HG02623 (cell line): ENCODE data around the gene SAYSD1.

Experiments used
- ATAC-seq: cut with Tn5 transposase; IDR thresholded peaks from one replicate; pipeline ENCODE4 v1.9.1; 2021; ENCODE audit warnings: moderate library complexity; ENCODE audit not compliant: unreplicated experiment

SAYSD1 gene

DNA sequence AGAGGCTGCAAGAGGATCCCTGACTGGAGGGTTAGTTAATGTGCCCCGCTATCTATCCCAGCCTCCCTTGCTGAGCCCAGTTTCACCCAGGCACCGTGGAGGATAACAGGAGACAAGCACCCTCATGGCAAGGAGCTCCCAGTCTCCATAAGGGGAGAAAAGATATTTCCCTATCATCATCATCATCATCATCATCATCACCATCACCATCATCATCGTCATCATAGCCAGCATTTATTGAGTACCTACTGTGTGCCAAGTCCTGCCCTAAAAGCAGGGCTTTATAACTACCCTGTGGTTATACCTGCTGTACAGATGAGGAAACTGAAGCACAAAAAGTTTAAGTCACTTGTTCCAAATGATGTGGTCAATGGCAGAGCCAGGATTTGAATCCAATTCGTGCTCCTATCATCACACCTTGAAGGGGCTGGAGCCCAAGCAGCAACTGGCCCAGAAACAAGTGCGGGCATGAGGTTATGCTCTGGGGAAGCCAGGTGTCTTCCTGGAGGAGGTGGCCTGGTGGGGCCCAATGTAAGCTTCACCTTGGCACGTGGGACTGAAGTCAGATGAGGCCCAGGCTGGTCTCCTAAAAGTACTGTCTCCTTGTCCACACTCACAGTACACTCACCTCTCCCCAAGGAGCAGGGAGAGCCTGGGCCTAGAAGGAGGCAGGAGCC, 56.4 kb downstream of the SAYSD1 start:
- no peak for ATAC-seq

- no peak for ATAC-seq
These were observed 57.5 kb downstream of the SAYSD1 start for GRCh38 chr6:39057251-39058155.

DNA sequence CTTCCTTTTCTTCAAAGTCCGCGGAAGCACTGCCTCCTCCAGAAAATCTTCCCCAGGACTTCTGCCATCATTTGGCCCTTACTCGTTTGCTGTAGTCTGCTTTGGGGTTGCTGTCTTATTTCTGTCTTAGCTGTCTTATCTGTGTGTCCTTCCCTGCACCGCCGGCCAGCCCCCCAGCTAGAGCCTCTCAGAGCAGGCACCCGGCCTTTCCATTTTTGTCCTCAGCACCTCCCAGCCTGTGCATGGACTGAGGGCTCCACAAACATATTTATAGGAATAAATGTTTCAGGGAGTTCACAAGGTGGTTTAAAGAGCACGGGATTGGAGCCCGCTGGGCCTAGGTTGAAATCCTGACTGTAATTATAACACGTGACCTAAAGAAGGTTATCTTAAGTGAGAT, 58.3 kb downstream of the SAYSD1 start:
- no peak for ATAC-seq

DNA sequence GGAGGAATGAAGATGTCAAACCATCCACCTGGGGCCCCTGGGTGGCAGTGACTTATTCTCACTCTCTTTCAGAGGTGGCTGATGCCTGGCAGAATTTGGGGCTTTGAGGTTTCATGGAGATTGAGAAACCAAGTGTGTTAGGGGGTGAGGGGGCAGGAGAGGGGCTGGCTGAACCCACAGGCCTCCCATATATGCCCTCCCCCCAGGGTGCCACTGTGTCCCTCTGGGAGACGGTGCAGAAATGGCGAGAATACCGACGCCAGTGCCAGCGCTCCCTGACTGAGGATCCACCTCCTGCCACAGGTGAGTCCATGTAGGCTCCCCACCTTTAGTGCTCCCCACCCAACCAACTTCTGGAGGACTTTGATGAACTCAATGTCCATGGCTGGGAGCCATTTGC, 58.8 kb downstream of the SAYSD1 start:
- no peak for ATAC-seq

DNA sequence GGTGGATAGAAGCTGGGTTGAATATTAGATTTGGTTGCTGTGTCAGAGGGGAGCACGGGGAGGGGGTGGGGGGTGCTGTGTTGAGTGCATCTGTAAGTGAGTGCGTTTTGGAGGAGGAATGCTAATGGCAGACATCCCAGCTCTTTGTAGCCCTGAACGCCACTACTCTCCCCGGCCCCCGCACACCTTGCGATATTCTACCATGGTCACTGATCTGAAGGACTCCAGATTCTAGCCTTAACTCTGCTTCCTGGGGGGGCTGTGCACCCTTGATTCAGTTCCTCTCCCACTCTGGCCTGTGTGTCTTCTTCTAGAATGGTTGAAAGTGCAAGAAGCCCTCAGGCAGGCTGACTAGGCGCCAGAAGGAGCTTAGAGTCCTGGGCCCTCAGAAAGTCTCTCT, 59.3 kb downstream of the SAYSD1 start:
- ATAC-seq, result no peak

DNA sequence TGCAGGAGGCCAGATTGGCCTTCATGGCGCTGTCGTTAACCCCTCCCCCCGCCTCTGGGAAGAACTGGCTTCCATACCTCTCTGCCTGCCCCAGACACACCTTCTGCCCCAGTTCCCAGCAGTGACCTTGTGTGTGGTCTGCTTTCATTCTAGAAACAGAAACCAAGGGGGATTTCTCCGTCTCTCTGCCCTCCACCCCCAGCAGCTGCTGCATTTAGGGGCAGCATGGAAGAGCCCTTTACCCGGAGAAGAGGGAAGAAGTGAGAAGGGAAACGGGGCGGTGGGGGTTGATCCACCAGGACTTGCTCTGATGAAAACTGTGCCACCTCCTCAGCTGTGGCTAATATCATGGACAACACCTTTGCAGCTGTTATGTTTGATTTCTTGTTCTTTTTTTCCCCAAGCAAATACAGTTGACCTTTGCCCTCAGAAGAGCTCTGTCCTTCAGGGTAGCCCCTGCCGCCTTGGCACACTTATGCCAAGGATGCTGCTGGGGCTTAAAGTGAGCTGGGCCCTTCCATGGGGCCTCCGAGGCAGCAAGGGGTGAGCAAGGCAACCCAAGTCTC, 60.3 kb downstream of the SAYSD1 start:
- no peak for ATAC-seq
